Measurements from ENCODE around the gene SCMH1. TPM values are rescaled to one million over a fixed set of nuclear protein-coding genes. Genes with fewer than 3 reads are reported as not detected.
"Not testable (repeated sequence)": the region's sequence is repeated elsewhere in the genome, so short reads cannot be mapped to it uniquely, and the experiment has no call there.

The SCMH1 gene
- total RNA-seq, 4 donors from 2014 or later, result 30.6 to 72.9 (median 36.3) TPM

GRCh38 chr1:41122851-41123518 is 119.1 kb downstream of the SCMH1 start:
- TF ChIP-seq POLR2A (IDR thresholded peaks at IDR 0.05), result no peak
- peak; percentile 19 to 44 (median 32) for TF ChIP-seq CTCF (IDR thresholded peaks at IDR 0.05)
- no peak for TF ChIP-seq EP300 (IDR thresholded peaks at IDR 0.05)
- H3K27ac ChIP-seq, result peak overlapping the region in 2 of 4 donors; percentile 14 to 36
- H3K4me3 ChIP-seq, result no peak overlapping the region
- H3K36me3 ChIP-seq, result peaks cover 0 to 5% (median 0%) of the 10 kb centered on the region in 3 donors
- H3K27me3 ChIP-seq, result no peaks in the 10 kb centered on the region
- peaks cover 0 to 9% (median 3%) of the 10 kb centered on the region in 4 donors for H3K4me1 ChIP-seq
- WGBS, 2 donors, result 67 to 78% methylated on average over 8 of the region's 8 CpGs
- DNase-seq (ENCODE audit: low spot score in 2 of 2), result peak in 1 of 2 donors; percentile 41
- H3K9me3 ChIP-seq, result no peaks in the 10 kb centered on the region

- H3K4me1 ChIP-seq, result peaks cover 0 to 9% (median 3%) of the 10 kb centered on the region in 4 donors
- H3K9me3 ChIP-seq, result no peaks in the 10 kb centered on the region
- no peak for DNase-seq (ENCODE audit: low spot score in 2 of 2)
- peaks cover 0 to 8% (median 0%) of the 10 kb centered on the region in 3 donors for H3K36me3 ChIP-seq
- TF ChIP-seq CTCF (IDR thresholded peaks at IDR 0.05), result no peak
- no peak for TF ChIP-seq POLR2A (IDR thresholded peaks at IDR 0.05)
- no peak for TF ChIP-seq EP300 (IDR thresholded peaks at IDR 0.05)
- H3K27ac ChIP-seq, result no peak overlapping the region
- no peaks in the 10 kb centered on the region for H3K27me3 ChIP-seq
- no peak overlapping the region for H3K4me3 ChIP-seq
Measured at GRCh38 chr1:41122148-41122547, 120.0 kb downstream of the SCMH1 start.

- no peak for DNase-seq (ENCODE audit: low spot score in 2 of 2)
- TF ChIP-seq EP300 (IDR thresholded peaks at IDR 0.05), result no peak
- TF ChIP-seq POLR2A (IDR thresholded peaks at IDR 0.05), result no peak
- TF ChIP-seq CTCF (IDR thresholded peaks at IDR 0.05), result no peak
- Histone ChIP-seq H3K27ac (no peak overlapping the region), H3K9me3 (no peaks in the 10 kb centered on the region), H3K4me3 (no peak overlapping the region), H3K36me3 (peaks cover 0 to 11% (median 0%) of the 10 kb centered on the region in 3 donors), H3K27me3 (no peaks in the 10 kb centered on the region), H3K4me1 (peaks cover 0 to 7% (median 3%) of the 10 kb centered on the region in 4 donors)
Measured at GRCh38 chr1:41118645-41119044, 123.5 kb downstream of the SCMH1 start.

GRCh38 chr1:41117241-41117640 is 124.9 kb downstream of the SCMH1 start:
- H3K9me3 ChIP-seq; H3K27me3 ChIP-seq; H3K4me3 ChIP-seq; H3K27ac ChIP-seq; DNase-seq (ENCODE audit: low spot score in 2 of 2); H3K4me1 ChIP-seq: not testable (repeated sequence)
- WGBS, 2 donors, result 82 to 92% methylated on average over 14 to 15 of the region's 15 CpGs
- H3K36me3 ChIP-seq, result peaks cover 0 to 20% (median 0%) of the 10 kb centered on the region in 3 donors

- no peaks in the 10 kb centered on the region for H3K9me3 ChIP-seq
- H3K4me1 ChIP-seq, result peaks cover 0 to 44% (median 22%) of the 10 kb centered on the region in 4 donors
- WGBS, 2 donors, result 81 to 89% methylated on average over 1 of the region's 1 CpG
- peaks cover 0 to 12% (median 0%) of the 10 kb centered on the region in 3 donors for H3K36me3 ChIP-seq
- no peak for DNase-seq (ENCODE audit: low spot score in 2 of 2)
- no peaks in the 10 kb centered on the region for H3K27me3 ChIP-seq
- TF ChIP-seq EP300 (IDR thresholded peaks at IDR 0.05) (no peak), POLR2A (IDR thresholded peaks at IDR 0.05) (no peak), CTCF (IDR thresholded peaks at IDR 0.05) (no peak)
- H3K4me3 ChIP-seq, result no peak overlapping the region
- peak overlapping the region; percentile 88 to 98 (median 94) for H3K27ac ChIP-seq
Measured at GRCh38 chr1:41110736-41111135, 131.4 kb downstream of the SCMH1 start.

Data from tibial nerve (tissue), 4 donors.